CD4-positive, alpha-beta T cell treated with Interleukin-17A for 4 hours (primary cell): Measurements from ENCODE around the gene ERVK3-1.

Source experiments
- DNase-seq: peaks from one replicate; pipeline ENCODE4 v3.0.0-alpha.2; 2020; ENCODE audit warnings: mixed read lengths

ERVK3-1 gene

GRCh38 chr19:58364146-58364545, 59.0 kb downstream of the ERVK3-1 start:
- DNase-seq, result no peak
